ENCODE measurements around the gene SMTNL1.
"Not testable (repeated sequence)": the region's sequence is repeated elsewhere in the genome, so short reads cannot be mapped to it uniquely, and the experiment has no call there.

The SMTNL1 gene

DNA sequence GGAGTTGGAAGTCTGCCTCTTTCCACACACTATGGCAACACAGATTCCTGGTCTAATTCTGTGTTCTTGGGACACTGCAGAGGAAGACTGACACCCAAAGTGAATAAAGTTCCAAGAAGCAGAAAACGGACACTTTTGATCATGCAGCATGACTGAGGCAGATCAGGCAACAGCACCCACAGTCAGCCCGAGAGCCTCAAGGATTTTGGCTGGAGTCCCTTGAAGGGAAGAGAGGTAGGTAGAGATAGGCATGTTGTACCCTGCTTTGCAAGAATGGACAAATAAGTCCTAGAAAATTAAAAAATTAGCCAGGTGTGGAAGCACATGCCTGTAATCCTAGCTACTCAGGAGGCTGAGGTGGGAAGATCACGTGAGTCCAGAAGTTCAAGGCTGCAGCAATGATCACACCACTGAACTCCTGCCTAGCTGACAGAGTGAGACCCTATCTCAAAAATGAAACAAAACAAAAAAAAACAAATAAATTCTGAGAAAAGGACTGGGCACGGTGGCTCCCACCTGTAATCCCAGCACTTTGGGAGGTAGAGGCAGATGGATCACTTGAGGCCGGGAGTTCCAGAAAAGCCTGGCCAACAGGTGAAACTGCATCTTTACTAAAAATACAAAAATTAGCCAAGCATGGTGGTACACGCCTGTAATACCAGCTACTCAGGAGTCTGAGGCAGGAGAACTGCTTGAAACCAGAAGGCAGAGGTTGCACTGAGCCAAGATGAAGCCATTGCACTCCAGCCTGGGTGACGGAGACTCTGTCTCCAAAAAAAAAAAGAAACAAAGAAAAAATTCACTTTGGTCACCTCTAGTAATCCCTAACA, 28.8 kb upstream of the SMTNL1 start:
- no peak for DNase-seq

DNA sequence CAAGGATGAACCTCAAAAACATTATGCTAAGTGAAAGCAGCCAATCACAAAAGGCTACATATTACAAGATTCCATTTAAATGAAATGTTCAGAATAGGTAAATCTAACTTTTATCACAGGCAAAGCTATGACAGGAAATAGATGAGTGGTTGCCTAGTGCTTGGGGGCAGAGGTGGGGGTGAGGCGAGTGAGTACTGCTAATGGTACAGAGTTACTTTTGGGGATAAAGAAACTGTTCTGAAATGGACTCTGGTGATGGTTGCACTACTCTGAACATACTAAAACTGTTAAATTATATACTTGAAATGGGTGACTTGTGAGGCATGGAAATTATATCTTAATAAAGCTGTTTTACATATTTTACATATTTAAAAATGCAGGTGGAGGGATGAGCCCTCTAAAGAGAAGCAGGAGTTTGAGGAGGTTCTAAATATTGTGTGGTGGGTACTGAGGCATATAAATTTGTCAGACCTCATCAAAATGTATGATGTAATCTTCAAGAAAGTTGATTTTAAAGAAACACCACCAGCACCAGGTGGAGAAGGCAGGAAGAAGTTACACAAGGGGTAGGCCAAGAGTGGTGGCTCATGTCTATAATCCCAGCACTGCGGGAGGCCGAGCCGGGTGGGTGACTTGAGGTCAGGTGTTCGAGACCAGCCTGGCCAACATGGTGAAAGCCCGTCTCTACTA, 25.5 kb upstream of the SMTNL1 start:
- DNase-seq = no peak

DNA sequence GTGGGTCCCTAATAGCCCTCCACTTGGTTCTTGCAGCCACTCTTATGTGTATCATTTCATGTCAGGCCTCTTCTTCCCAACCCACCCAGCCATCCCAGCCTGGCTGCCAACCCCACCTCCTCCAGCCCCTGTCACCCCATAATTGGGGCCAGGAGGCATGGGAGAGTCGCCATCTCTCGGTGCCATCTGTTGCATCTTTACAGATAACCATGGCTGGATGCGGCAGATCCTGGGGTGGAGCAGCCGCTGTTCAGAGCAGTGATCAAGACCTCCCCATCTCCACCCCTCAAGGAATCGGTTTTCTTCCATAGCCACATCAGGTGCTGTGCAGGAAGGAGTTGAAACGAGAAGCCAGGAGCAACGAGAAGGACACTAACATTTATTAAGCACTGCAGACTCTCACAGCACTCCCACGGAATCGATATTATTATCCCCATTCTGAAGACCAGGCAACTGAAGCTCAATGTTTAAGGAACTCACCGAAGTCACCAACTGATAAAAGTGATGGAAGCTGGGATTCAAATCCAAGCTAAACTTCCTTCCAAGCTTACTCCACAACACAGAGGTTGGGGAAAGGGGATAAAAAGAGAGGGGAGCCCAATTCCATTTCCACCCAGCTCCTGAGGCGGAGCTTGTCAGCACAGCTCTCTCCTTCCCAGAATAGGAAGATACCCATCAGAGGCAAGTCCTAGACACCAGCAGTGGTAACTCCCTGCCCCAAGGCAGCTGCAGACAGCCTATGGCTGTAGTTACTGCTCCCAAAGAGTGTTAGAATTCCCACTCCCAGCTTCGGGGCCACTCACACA, 24.5 kb upstream of the SMTNL1 start:
- DNase-seq = no peak

DNA sequence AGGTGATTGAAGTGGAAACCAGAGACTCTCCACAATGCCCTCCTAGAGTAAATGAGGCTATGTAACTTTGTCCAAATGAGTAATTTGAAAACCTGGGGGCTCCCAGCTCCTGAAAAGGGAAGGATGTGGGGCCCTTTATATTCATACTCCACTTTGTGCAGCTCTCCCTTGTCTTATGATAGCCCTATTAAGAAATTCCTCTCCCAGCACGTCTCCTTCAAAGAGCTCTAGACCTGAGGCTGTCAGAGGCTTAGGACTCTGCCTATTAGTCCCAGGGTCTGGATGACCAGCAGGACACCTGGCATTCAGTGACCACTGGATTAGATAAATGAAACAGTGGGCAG, 24.0 kb upstream of the SMTNL1 start:
- DNase-seq = no peak

DNA sequence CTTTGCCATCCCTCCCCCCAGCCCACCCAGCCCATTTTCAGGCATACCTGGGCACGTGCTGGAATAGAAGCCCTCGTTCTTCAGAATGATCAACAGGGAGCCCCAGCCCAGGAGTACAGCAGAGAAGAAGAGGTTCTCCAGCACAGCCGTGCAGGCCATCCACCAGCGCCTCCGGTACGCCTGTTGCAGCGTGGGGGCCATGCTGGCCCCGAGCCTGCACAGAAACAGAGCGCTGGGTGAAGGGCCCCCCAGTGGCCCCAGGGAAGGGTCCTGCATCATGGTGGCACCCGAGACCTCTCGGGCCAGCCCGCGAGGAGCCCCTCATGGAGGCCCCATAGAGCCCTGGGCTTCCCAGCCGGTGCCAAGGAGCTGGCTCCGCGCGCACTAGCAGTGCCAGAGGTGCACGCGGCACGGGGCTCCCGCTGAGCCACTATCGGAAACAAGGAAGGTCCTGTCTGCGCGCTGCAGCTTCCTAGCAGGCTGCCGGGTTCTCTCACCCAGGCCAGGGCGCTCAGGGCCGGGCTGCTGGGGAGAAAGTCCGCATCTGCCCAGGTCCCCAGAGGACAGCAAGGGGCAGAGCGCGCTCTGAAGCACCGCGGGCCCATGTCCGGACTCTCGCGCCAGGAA, 23.4 kb upstream of the SMTNL1 start:
- peak; percentile 69 for DNase-seq

DNA sequence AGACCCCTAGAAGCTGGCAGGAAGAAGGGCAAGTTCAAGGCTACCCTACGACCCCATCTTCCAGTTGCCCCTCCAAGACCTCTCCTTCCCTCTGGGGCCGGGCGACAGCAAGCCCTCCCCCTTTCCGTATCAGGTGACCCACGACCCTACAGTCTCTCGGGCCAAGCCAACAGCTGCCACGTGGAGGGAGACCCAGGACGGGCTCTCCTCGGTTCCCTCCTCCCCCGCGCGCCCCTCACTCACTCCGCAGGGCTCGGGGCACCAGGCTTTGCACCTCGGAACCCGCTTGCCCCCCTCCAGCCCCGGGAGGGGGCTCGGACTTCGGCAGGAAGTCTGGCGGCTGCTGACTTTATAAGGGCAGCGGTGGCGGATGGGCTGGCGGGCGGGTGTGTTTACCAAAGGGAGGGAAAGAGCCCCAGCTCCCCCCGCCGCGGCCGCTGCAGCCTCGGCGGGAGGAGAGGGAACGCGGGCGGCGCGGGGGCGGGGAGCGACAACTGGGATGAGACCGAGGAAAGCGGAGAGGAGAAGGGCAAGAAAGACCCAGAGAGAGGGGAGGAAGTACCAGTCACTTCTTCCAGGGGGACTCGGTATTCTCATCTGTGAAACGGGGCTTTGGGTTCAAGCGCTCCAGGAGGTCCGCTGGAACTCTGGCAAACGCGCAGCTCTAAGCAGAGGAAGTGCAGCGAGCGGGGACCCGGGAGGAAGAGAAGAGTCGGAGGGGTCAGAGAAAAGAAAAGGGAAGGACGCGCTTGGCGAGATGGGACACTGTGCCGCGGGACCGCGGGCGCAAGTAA, 22.7 kb upstream of the SMTNL1 start:
- peak; percentile 72 for DNase-seq

DNA sequence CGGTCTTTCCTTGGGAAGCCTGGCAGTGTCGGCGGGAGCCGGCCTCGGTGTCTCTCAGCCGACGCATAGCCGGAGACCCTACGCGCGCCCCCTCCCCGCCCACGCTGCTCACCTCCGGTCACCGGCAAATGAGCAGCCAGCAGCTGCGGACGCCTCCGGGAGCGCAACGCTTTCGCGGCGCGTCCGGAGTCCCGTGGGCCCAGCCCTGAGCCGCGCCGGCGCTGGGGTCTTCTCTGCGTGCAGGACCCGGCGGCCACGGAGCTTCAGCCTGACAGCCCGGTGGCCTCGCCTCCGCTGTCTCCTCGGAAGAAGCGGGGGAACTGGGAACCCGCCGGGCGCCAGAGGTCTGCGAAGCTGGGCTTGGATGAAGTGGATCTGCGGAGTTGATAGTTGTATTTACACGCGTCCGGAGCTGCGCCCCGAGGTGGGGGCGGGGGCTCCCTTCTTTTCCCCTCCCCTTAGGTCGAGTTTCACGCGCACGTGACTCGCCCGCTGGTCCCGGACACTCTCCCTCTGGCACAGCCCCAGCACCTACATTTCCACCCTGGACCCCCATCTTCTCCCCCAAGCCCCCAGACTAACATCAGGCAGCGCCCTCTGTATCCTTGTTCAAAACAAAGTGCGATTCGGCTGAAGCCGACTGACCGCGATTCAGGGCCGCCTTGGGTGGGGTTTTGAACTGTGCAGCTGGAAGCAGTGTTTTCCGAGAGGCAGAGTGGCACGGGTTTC, 21.9 kb upstream of the SMTNL1 start, which contains the start of gene SLC43A1:
Gene SLC43A1, minus strand, starts transcription at position 371 of the 729 bp plus-strand sequence. CDS start 1,591 bp downstream, outside the sequence.
- DNase-seq = peak; percentile 78

DNA sequence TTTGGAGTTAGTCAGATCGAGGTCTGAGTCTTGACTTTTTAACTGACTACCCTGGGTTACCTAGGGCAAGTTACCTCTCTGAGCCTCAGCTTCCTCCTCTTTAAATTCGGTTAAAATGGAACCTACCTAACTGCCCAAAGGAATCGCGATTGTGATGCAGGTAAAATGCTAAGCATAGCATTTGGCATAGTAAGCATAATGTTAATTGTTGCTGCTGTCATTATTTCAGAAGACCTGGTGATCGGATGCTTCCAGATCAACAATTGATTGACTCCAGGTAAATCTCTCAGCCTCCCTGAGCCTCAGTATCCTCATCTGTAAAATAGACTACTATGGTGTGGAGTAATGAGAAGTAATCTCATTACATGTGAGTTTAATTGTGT, 21.3 kb upstream of the SMTNL1 start:
- no peak for DNase-seq

DNA sequence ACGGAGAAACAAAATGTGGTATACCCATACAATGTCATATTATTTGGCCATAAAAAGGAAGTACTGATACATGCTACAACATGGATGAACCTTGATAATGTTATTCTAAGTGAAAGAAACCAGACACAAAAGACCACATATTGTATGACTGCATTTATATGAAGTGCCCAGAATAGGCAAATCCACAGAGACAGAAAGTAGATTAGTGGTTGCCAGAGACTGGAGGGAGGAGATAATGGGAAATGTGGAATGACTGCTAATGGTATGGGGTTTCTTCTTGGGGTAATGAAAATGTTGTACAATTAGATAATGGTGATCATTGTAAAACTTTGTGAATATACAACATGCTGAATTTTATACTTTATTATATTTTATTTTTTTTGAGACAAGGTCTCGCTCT, 16.3 kb upstream of the SMTNL1 start:
- no peak for DNase-seq

DNA sequence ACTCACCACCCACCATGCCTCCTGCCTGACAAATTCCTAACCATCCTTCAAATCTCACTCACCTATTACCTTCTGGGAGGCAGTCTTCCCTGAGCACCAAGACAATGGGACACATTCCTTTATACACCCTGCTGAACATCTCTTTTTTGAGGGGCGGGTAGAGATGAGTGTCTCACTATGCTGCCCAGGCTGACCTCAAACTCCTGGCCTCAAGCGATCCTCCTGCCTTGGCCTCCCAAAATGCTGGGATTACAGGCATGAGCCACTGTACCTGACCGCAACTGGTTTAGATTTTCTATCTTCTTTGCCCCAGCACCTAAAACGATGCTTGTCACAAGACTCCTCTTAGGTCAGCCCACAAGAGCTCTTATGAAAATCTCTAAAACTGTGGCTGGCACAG, 14.0 kb upstream of the SMTNL1 start:
- DNase-seq = no peak

DNA sequence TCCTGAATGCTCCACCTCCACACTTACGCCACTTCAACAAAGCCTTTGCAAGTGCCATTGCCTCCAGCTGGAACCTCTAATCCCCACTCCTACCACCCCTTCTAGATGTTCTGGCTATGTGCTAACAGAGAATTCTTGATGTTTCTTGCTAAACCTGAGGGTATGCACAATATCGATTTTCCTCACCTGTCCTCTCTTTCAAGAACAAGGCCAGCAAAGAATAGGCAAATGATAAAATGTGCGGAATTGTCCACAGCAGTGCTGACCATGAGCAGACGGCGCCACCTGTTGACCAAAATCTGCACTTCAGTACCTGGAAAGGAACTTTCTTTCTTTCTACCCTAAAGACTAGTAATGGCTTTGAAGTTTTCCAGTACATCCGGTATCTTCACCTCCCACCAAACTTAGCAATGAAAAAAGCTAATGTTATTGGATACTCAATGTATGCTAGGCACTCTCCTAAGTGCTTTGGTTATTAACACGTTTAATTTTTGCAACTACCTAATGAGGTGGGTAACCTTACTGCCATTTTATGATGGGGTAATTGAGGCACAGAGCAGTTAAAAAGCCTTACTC, 10.3 kb upstream of the SMTNL1 start:
- peak; percentile 48 for DNase-seq

DNA sequence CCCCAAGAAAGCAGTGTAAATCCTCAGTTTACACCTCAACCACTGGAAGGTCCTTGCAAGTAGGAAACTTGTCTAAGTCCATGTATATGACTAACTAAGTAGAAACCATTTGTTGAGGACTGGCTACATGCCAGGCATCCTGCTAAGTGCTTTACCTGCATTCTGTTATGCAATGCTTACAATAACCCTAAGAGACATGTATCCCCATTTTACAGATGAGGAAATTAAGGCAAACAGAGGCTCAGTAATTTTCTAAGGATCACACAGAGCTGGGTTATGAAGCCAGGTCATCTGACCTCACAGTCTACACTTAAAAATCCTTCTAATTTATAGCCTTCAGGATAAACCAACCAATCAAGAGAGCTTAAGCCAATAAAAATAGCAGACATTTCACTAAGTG, 8.4 kb upstream of the SMTNL1 start:
- DNase-seq = no peak

DNA sequence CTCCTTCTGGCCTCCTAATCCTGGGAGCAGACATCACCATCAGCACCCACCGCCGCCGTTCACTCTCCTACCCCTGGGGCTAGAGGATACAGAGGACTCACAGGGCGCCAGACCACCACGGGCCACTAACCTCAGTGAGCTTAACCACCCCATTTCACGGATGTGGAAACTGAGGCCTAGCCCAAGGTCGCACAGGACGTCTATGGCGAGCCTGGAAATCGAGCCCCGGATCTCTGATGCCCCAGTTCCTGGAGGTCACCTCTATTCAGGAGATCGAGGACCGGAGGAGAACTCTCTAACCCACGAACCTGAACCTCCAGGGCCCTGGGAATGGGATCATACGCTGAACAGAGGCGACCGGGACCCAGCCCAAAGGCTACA, 7.2 kb upstream of the SMTNL1 start:
- DNase-seq = no peak

DNA sequence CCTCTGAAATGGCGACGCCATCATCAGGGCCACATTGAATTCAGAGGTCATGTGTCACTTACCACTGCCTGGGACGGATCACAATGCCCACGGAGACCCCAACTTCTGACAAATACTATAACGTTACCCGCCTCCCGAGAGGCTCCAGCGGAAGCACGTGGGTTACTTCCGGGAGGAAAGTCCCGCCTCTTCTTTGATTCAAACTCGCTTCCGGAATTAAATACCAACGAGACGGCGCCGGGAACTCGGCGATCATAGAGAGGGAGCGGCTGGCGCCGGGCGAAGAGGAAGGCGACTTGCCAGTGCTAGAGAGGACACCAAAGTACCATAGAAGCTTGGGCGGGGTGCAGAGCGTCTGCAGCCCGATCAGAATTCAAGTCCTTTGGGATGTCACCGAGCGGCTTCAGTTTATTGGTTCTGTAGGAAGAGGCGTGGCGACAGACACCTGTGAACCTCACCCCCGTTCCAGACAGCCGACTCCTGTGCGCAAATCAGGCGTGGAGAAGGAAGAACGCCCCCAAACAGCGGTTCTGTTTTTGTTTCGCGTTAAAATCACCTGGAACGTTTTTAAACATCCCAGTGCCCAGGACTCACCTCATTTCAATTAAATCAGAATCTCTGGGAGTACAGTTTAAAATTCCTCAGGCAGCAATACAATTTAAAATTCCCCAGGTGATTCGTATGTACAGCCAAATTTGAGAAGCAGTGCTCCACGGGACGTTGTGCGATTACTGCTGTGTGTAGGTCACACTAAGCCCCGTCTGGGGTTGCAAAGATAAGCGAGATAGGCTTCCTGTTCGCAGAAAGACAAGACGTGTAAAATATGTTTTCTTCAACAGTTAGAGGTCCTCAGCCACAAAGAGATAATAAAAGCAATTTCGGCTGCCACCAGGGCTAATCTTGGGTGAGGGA, 6.5 kb upstream of the SMTNL1 start, which contains the start of gene TIMM10:
Gene TIMM10, minus strand, starts transcription at position 159 of the 912 bp plus-strand sequence. CDS start 565 bp downstream, outside the sequence.
- peak; percentile 83 for DNase-seq

DNA sequence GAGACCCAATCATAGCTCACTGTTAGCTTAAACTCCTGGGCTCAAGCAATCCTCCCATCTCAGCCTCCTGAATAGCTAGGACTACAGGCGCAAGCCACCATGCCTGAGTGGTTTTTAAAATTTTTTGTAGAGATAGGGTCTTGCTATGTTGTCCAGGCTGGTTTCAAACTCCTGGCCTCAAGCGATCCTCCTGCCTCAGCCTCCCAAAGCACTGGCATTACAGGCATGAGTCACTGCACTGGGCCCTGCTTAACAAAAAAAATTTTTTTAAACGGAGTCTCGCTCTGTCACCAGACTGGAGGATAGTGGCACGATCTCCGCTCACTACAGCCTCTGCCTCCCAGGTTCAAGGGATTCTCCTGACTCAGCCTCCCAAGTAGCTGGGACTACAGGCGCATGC, 2.9 kb upstream of the SMTNL1 start:
- DNase-seq = not testable (repeated sequence)

DNA sequence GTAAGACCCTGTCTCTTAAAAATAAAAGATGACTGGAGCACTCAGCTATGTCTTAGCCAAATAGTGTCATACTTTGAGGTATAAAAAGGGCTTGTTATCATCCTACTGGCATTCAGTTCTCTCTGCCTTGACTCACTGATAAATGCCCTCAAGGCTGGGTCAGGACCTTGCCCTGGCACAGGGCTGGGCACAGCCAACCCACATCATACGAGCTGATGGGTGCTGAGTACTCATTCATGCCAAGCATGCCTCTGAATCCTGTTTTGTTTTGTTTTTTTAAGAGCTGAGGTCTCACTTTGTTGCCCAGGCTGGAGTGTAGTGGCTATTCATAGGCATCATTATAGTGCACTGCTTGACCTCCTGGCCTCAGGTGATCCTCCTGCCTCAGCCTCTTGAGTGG, 1.9 kb downstream of the SMTNL1 start:
- no peak for DNase-seq

DNA sequence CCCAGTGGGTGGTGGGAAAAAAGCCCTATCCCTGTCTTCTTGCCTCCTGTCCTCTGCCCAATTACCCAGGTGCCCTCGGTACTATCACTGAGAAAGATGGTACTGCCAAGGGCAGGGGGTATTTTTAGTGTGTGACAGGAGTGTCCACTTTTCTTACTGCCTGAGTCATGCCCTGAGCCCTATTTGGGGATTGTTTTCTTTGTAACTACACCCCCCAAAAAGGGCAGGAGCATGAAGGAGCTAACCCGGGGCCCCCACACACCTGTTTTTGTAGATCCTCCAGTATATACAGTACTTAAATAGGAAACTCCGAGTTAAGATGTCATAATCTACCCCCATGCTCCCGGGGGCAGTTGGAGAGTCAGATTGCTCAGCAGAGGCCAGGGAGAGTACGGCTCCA, 3.8 kb downstream of the SMTNL1 start:
- no peak for DNase-seq

DNA sequence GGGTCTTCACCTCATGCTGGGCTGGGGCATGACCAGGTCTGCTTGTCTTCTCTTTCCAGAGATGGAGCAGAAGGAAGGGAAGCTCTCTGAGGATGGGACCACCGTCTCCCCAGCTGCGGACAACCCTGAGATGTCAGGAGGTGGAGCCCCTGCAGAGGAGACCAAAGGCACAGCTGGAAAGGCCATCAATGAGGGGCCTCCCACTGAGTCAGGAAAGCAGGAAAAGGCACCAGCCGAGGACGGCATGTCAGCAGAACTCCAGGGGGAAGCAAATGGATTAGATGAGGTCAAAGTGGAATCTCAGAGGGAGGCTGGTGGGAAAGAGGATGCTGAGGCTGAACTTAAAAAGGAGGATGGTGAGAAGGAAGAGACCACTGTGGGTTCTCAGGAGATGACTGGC, 5.2 kb downstream of the SMTNL1 start:
- DNase-seq = no peak

DNA sequence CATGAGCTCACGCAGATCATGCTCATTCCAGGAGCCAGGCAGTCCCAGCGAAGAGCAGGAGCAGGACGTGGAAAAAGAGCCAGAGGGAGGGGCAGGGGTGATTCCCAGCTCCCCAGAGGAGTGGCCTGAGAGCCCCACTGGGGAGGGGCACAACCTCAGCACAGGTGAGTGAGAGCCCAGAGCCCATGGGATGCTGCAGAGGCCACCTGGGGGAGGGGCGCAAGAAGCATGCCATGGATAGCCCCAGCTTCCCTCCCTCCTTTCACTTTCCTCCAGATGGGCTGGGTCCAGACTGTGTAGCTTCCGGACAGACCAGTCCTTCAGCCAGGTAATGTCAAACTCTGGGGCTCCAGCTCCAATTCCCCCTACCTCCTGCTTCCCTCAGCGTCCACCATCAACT, 6.2 kb downstream of the SMTNL1 start:
- DNase-seq = no peak

DNA sequence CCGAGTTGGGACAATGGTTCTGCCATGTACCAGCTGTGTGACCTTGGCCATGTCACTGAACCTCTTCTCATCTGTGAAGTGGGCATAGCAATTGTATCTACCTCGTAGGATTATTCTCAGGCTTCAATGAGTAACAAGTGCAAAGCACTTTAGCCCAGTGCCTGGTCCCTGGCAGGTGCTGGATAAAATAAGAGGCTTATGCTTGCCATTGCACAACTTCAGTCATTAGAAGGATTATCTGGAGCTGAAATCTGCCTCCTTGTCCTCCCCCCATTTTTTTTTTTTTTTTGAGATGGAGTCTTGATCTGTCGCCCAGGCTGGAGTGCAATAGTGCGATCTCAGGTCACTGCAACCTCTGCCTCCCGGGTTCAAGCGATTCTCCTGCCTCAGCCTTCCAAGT, 7.2 kb downstream of the SMTNL1 start:
- DNase-seq = no peak
